ENCODE results near the gene EPN2. TPM values are rescaled to one million over a fixed set of nuclear protein-coding genes. Genes with fewer than 3 reads are reported as not detected.

Gene EPN2
- polyA plus RNA-seq, 1 donor (not counting 4 experiments of a cell fraction or from before 2014, with no cell fraction given) = 30.2 TPM

- DNase-seq (ENCODE audit: low read depth, low spot score) (no peak), FAIRE-seq (no peak)
- H3K36me3 ChIP-seq (ENCODE audit: control insufficient read depth in 2 of 2, extremely low read depth in 1 of 2, insufficient read depth in 2 of 2, low read length in 2 of 2) = peaks cover 27 to 33% of the 10 kb centered on the region in 2 experiments
- TF ChIP-seq EZH2 (IDR thresholded peaks at IDR 0.05; ENCODE audit: low read length) = no peak
- TF ChIP-seq, protein P1, sequence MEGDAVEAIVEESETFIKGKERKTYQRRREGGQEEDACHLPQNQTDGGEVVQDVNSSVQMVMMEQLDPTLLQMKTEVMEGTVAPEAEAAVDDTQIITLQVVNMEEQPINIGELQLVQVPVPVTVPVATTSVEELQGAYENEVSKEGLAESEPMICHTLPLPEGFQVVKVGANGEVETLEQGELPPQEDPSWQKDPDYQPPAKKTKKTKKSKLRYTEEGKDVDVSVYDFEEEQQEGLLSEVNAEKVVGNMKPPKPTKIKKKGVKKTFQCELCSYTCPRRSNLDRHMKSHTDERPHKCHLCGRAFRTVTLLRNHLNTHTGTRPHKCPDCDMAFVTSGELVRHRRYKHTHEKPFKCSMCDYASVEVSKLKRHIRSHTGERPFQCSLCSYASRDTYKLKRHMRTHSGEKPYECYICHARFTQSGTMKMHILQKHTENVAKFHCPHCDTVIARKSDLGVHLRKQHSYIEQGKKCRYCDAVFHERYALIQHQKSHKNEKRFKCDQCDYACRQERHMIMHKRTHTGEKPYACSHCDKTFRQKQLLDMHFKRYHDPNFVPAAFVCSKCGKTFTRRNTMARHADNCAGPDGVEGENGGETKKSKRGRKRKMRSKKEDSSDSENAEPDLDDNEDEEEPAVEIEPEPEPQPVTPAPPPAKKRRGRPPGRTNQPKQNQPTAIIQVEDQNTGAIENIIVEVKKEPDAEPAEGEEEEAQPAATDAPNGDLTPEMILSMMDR (optimal IDR thresholded peaks at IDR 0.05 in 1 of 3, IDR thresholded peaks at IDR 0.05 in 1 of 3, conservative IDR thresholded peaks at IDR 0.05 in 1 of 3; ENCODE audit: extremely low read depth in 1 of 3, insufficient read depth in 2 of 3, low read length in 3 of 3) = no peak
- H3K4me1 ChIP-seq (ENCODE audit: control insufficient read depth, extremely low read depth, insufficient read depth, low read length) = peaks cover 27% of the 10 kb centered on the region
- no peak overlapping the region for H3K27ac ChIP-seq (ENCODE audit: control insufficient read depth, insufficient read depth, low read length)
- no peaks in the 10 kb centered on the region for H4K20me1 ChIP-seq (ENCODE audit: control insufficient read depth, extremely low read depth, insufficient read depth, low read length)
- no peaks in the 10 kb centered on the region for H3K27me3 ChIP-seq (ENCODE audit: control insufficient read depth, extremely low read depth, insufficient read depth, low read length)
- H3K9me1 ChIP-seq (ENCODE audit: control insufficient read depth, extremely low read depth, insufficient read depth, low read length) = peaks cover 3% of the 10 kb centered on the region
- no peaks in the 10 kb centered on the region for H3K9me3 ChIP-seq (ENCODE audit: control insufficient read depth, low read depth, low read length)
- dilution Hi-C loops (cut with MboI; ENCODE audit: extremely low pct_ligation_motif_present, low sequenced_read_pairs) = no loop called here
- no peak overlapping the region for H3K9ac ChIP-seq (ENCODE audit: control insufficient read depth, extremely low read depth, insufficient read depth, low read length)
- no peak overlapping the region for H2AFZ ChIP-seq (ENCODE audit: control insufficient read depth, low read length)
- no peak overlapping the region for H3K4me3 ChIP-seq (ENCODE audit: control insufficient read depth in 2 of 3, extremely low read depth in 1 of 3, insufficient read depth in 2 of 3, low read depth in 1 of 3, low read length in 3 of 3)
- H3K79me2 ChIP-seq (ENCODE audit: control insufficient read depth, insufficient read depth, low read length) = peaks cover 21% of the 10 kb centered on the region
- no peak overlapping the region for H3K4me2 ChIP-seq (ENCODE audit: control insufficient read depth, extremely low read depth, insufficient read depth, low read depth, low read length)
Measured at GRCh38 chr17:19381741-19382444, 144.7 kb downstream of the EPN2 start.

DNA sequence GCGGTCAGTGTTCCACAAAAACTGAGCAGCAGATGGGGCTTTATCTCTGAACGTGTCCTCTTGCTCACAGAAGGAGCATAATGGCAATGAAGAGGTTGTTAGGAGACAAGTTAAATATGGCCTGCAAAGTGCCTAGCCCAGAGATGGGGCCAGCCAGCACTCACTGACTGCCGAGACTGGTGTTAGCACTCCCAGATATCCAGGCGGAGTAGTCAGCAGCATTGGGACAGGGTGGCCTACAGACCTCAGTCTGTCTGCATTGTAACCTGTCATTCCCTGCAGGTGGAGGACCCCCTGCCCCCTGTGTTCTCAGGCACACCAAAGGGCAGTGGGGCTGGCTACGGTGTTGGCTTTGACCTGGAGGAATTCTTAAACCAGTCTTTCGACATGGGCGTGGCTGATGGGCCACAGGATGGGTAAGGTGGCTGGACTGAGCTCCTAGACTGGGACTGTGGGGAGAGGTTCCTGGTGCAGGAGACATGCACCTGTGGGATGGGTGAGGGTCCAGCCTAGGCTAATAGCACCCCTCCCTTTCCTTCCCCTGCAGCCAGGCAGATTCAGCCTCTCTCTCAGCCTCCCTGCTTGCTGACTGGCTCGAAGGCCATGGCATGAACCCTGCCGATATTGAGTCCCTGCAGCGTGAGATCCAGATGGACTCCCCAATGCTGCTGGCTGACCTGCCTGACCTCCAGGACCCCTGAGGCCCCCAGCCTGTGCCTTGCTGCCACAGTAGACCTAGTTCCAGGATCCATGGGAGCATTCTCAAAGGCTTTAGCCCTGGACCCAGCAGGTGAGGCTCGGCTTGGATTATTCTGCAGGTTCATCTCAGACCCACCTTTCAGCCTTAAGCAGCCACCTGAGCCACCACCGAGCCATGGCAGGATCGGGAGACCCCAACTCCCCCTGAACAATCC is 145.6 kb downstream of the EPN2 start:
- Histone ChIP-seq H3K4me1 (ENCODE audit: control insufficient read depth, extremely low read depth, insufficient read depth, low read length) (peaks cover 27% of the 10 kb centered on the region), H3K4me3 (ENCODE audit: control insufficient read depth in 2 of 3, extremely low read depth in 1 of 3, insufficient read depth in 2 of 3, low read depth in 1 of 3, low read length in 3 of 3) (no peak overlapping the region), H4K20me1 (ENCODE audit: control insufficient read depth, extremely low read depth, insufficient read depth, low read length) (no peaks in the 10 kb centered on the region), H3K9me3 (ENCODE audit: control insufficient read depth, low read depth, low read length) (no peaks in the 10 kb centered on the region), H3K9ac (ENCODE audit: control insufficient read depth, extremely low read depth, insufficient read depth, low read length) (no peak overlapping the region), H3K36me3 (ENCODE audit: control insufficient read depth in 2 of 2, extremely low read depth in 1 of 2, insufficient read depth in 2 of 2, low read length in 2 of 2) (peaks cover 27 to 33% of the 10 kb centered on the region in 2 experiments), H3K27ac (ENCODE audit: control insufficient read depth, insufficient read depth, low read length) (no peak overlapping the region), H3K27me3 (ENCODE audit: control insufficient read depth, extremely low read depth, insufficient read depth, low read length) (no peaks in the 10 kb centered on the region), H2AFZ (ENCODE audit: control insufficient read depth, low read length) (no peak overlapping the region), H3K4me2 (ENCODE audit: control insufficient read depth, extremely low read depth, insufficient read depth, low read depth, low read length) (no peak overlapping the region), H3K79me2 (ENCODE audit: control insufficient read depth, insufficient read depth, low read length) (peaks cover 21% of the 10 kb centered on the region), H3K9me1 (ENCODE audit: control insufficient read depth, extremely low read depth, insufficient read depth, low read length) (peaks cover 3% of the 10 kb centered on the region)
- no peak for TF ChIP-seq EZH2 (IDR thresholded peaks at IDR 0.05; ENCODE audit: low read length)
- TF ChIP-seq, protein P1 (optimal IDR thresholded peaks at IDR 0.05 in 1 of 3, IDR thresholded peaks at IDR 0.05 in 1 of 3, conservative IDR thresholded peaks at IDR 0.05 in 1 of 3; ENCODE audit: extremely low read depth in 1 of 3, insufficient read depth in 2 of 3, low read length in 3 of 3) = no peak
- FAIRE-seq (no peak), DNase-seq (ENCODE audit: low read depth, low spot score) (no peak)
- dilution Hi-C loops (cut with MboI; ENCODE audit: extremely low pct_ligation_motif_present, low sequenced_read_pairs) = no loop called here

Data from keratinocyte (primary cell).